HCT116 (cell line): ENCODE results near the gene FTO. TPM values are rescaled to one million over a fixed set of nuclear protein-coding genes. Genes with fewer than 3 reads are reported as not detected.

Experiments used
- ATAC-seq: fragments of 200-7000 bp; cut with Tn5 transposase; 2 replicates; pipeline ENCODE4 v1.9.1; 2020; ENCODE audit warnings: mild to moderate bottlenecking, moderate library complexity
- BruUV-seq: library from RNA; stranded (reverse); fragments of 400-500 nt; replicated peaks from 2 replicates; lab custom pipeline; 2021; lab: Mats Ljungman, UMichigan
- CTCF ChIA-PET: fragments of 300-600 bp; sonication (Branson Sonifier 250); formaldehyde crosslinking; loops from one replicate; lab custom pipeline; 2021; ENCODE audit warnings: antibody characterized with exemption; lab: Charles Lee
- POLR2A ChIA-PET: fragments of 300-600, 350-600 bp; sonication (Branson Sonifier 250); formaldehyde crosslinking; loops from one replicate; lab custom pipeline; 2021; ENCODE audit warnings: antibody characterized with exemption; lab: Charles Lee
- RAD21 ChIA-PET, 2 experiments: fragments of 300-600 bp; sonication (Branson Sonifier 250); formaldehyde crosslinking; loops; one replicate each; lab custom pipeline; 2023; ENCODE audit warnings: low total read pairs in 2 of 2; ENCODE audit not compliant: uncharacterized antibody in 2 of 2, unreplicated experiment in 2 of 2, low non-redundant PET in 1 of 2; lab: Charles Lee
- DNase-seq: peaks from one replicate; pipeline ENCODE4 v3.0.0-alpha.2; 2010; ENCODE audit warnings: low read depth, low spot score
- H2AFZ ChIP-seq: fragments of 200-600 bp; shearing (Covaris generic), sonication (generic); 2 replicates; pipeline ENCODE4 v1.6.1; 2017; ENCODE audit warnings: low read depth, mixed run types, mixed read lengths, antibody characterized with exemption, low read length; ENCODE audit not compliant: poor library complexity, severe bottlenecking
- H3K27ac ChIP-seq: 2 replicates; pipeline ENCODE4 v1.5.1; 2012; ENCODE audit warnings: low read depth, low read length
- H3K27me3 ChIP-seq: fragments of 200-600 bp; sonication (generic); 2 replicates; pipeline ENCODE4 v1.6.1; 2016; ENCODE audit warnings: mixed run types, low read length, mixed read lengths; ENCODE audit not compliant: insufficient read depth
- H3K36me3 ChIP-seq, 2 experiments: fragments of 200-500 bp in 1 of 2; fragments of 200-600 bp in 1 of 2; sonication (Bioruptor generic) in 1 of 2; sonication (generic) in 1 of 2; 2 replicates each; pipeline versions ENCODE4 v1.5.1 to v1.6.1; 2014 to 2016; ENCODE audit warnings: low read length in 2 of 2, inconsistent platforms in 1 of 2, mixed read lengths in 1 of 2, mixed run types in 1 of 2; ENCODE audit not compliant: insufficient read depth in 2 of 2, control insufficient read depth in 1 of 2
- H3K4me1 ChIP-seq, 2 experiments: fragments of 200-600 bp in 1 of 2; sonication (generic) in 1 of 2; 2 replicates each; pipeline versions ENCODE4 v1.5.1 to v1.6.1; 2012 to 2017; ENCODE audit warnings: low read length in 2 of 2, inconsistent platforms in 1 of 2, mild to moderate bottlenecking in 1 of 2, mixed read lengths in 1 of 2, mixed run types in 1 of 2, moderate library complexity in 1 of 2; ENCODE audit not compliant: insufficient read depth in 2 of 2, control insufficient read depth in 1 of 2
- H3K4me2 ChIP-seq: fragments of 200-600 bp; sonication (generic); 2 replicates; pipeline ENCODE4 v1.6.1; 2017; ENCODE audit warnings: mixed run types, low read length, mixed read lengths
- H3K4me3 ChIP-seq, 2 experiments: fragments of 200-600 bp in 1 of 2; sonication (generic) in 1 of 2; replicated peaks in 1 of 2; 2 replicates each; pipeline ENCODE4 v1.5.1; 2011 to 2016; ENCODE audit warnings: low read length in 2 of 2, control low read depth in 1 of 2, low read depth in 1 of 2, mild to moderate bottlenecking in 1 of 2, mixed read lengths in 1 of 2, mixed run types in 1 of 2
- H3K79me2 ChIP-seq: fragments of 200-600 bp; sonication (generic); 2 replicates; pipeline ENCODE4 v1.6.1; 2017; ENCODE audit warnings: mild to moderate bottlenecking, mixed run types, low read length, moderate library complexity, mixed read lengths; ENCODE audit not compliant: insufficient read depth
- H3K9ac ChIP-seq: fragments of 200-600 bp; sonication (generic); 2 replicates; pipeline ENCODE4 v1.6.1; 2016; ENCODE audit warnings: low read length, mixed read lengths
- H3K9me2 ChIP-seq: fragments of 200-600 bp; sonication (generic), shearing (Covaris generic); 2 replicates; pipeline ENCODE4 v1.6.1; 2017; ENCODE audit warnings: mixed run types, mild to moderate bottlenecking, moderate library complexity; ENCODE audit not compliant: insufficient read depth
- H3K9me3 ChIP-seq, 2 experiments: fragments of 200-500 bp in 1 of 2; fragments of 200-600 bp in 1 of 2; sonication (Bioruptor generic) in 1 of 2; sonication (generic) in 1 of 2; 2 replicates each; pipeline ENCODE4 v1.6.1; 2014 to 2017; ENCODE audit warnings: low read length in 2 of 2, mixed read lengths in 2 of 2, inconsistent platforms in 1 of 2, low read depth in 1 of 2, mild to moderate bottlenecking in 1 of 2, mixed run types in 1 of 2, moderate library complexity in 1 of 2; ENCODE audit not compliant: control insufficient read depth in 1 of 2, insufficient read depth in 1 of 2
- H4K20me1 ChIP-seq: fragments of 200-600 bp; sonication (generic), shearing (Covaris generic); 2 replicates; pipeline ENCODE4 v1.6.1; 2017; ENCODE audit warnings: mixed run types, mild to moderate bottlenecking, moderate library complexity; ENCODE audit not compliant: insufficient read depth
- ATF3 ChIP-seq: IDR thresholded peaks from 2 replicates; pipeline ENCODE4 v1.6.1; 2012
- CTCF ChIP-seq, 3 experiments: fragments of 200-600 bp in 1 of 3; sonication (generic) in 1 of 3; IDR thresholded peaks in 2 of 3; conservative IDR thresholded peaks in 1 of 3; 2 replicates each; pipeline ENCODE4 v1.5.1; 2012 to 2017; ENCODE audit warnings: low read depth in 2 of 3, low read length in 2 of 3, antibody characterized with exemption in 1 of 3, borderline replicate concordance in 1 of 3, control low read depth in 1 of 3, mild to moderate bottlenecking in 1 of 3, mixed read lengths in 1 of 3, mixed run types in 1 of 3, moderate library complexity in 1 of 3; ENCODE audit not compliant: insufficient read depth in 1 of 3
- EGR1 ChIP-seq: IDR thresholded peaks from 2 replicates; pipeline ENCODE4 v1.6.1; 2012; ENCODE audit warnings: low read depth
- JUND ChIP-seq: IDR thresholded peaks from 2 replicates; pipeline ENCODE4 v1.6.1; 2012
- RAD21 ChIP-seq: IDR thresholded peaks from 2 replicates; pipeline ENCODE4 v1.6.1; 2012; ENCODE audit warnings: low read depth, mild to moderate bottlenecking
- SRF ChIP-seq: IDR thresholded peaks from 2 replicates; pipeline ENCODE4 v1.6.1; 2012; ENCODE audit warnings: low read depth
- TCF7L2 ChIP-seq: IDR thresholded peaks from 2 replicates; pipeline ENCODE4 v1.7.0; 2011; ENCODE audit warnings: borderline replicate concordance, inconsistent platforms; ENCODE audit not compliant: insufficient read depth, insufficient read length; ENCODE audit errors: extremely low read depth
- intact Hi-C: fragments of 100-400 bp; cut with micrococcal nuclease; formaldehyde crosslinking; loops from 2 replicates; pipeline ENCODE4 v1.10.0; 2022
- total RNA-seq: library from RNA; stranded (reverse); gene quantifications from one replicate; pipeline ENCODE4 v1.2.1, GENCODE V29; 2021; ENCODE audit not compliant: unreplicated experiment

FTO gene
- total RNA-seq, 1 experiment from 2014 or later = 55.2 TPM

DNA sequence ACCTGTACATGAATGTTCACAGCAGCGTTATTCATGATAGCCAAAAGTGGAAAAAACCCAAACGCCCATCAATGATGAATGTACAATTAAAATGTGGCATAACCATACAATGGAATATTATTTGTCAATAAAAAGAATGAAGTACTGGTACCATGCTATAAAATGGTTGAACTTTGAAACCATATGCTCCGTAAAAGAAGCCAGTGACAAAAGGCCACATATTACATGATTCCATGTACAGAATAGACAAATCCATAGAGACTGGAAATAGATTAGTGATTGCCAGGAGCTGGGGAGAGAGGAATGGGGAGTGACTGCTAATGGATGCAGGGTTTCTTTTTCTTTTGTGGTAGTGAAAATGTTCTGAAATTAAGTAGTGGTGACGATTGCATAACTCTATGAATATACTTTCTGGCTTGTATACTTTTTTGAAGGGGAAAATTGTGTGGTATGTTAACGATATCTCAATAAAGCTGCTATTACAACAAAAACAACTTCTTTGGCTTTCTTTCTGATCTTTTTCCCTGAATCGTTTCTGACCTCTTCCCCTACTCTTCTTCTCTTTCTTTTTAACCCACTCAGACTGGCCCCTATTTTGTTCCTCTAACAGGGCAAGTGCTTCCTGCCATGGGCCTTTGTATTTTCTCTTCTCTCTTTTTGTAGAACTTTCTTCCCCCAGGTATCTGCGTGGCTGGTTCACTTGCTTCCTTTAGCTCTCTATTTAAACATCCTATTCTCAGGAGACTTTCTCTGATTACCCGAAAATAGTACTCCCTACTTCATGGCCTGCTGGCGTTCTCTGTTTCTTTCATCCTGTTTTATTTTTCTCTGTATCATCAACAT lies 67.9 kb downstream of the FTO start:
- no peak overlapping the region for H3K27ac ChIP-seq

DNA sequence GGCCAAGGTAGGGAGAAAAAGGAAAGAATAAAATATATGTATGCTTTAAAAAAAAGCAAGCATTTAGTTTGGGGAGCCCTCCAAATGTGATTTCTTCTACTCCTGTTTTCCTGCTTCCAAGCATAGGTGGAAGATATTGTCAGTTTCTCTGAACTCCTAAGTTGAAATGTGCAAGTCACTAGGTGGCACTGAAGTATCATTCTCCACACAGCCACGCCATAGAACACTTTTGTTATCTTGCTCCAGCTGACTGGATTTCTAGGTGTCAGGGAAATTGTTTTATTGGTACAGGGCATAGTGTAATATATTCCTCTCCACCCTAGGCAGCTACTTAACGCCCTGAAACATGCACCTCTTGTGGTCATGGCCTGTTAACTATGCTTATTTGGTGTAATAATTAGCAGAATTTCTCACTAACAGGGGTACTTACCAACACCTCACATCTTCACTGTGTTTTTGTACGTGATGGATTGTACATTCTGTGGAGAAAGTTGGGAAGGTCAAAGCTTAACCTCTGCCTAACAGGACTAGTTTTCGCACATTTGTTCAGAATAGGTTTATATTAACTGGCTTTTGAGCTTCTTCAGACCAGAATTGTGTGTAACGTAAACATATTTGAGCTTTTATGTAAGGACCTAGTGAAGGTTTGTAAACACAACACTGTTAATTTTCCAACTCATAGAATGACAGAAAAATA lies 69.3 kb downstream of the FTO start:
- no TSS peak for BruUV-seq
- Histone ChIP-seq H4K20me1 (no peaks in the 10 kb centered on the region), H3K9me2 (no peaks in the 10 kb centered on the region), H2AFZ (no peak overlapping the region), H3K9me3 (no peaks in the 10 kb centered on the region), H3K4me3 (no peak overlapping the region), H3K4me2 (no peak overlapping the region), H3K36me3 (no peaks in the 10 kb centered on the region), H3K4me1 (peaks cover 32 to 40% of the 10 kb centered on the region in 2 experiments), H3K27ac (no peak overlapping the region), H3K79me2 (peaks cover 16% of the 10 kb centered on the region), H3K9ac (no peak overlapping the region), H3K27me3 (no peaks in the 10 kb centered on the region)
- intact Hi-C loops = loop anchor here (1.0 to 10.0 kb wide), 8 partner anchors 171 to 1484 kb away; partner anchors contain the start of gene IRX3
- peak; percentile 51 for ATAC-seq
- no peak for DNase-seq
- peak; percentile 46 to 68 (median 56); a peak in 4 of 6 replicates for TF ChIP-seq CTCF (IDR thresholded peaks at IDR 0.05 in 2 of 3, conservative IDR thresholded peaks at IDR 0.05 in 1 of 3; ENCODE audit: borderline replicate concordance in 1 of 3, insufficient read depth in 1 of 3, low read depth in 2 of 3, low read length in 2 of 3)
- TF ChIP-seq RAD21 = peak; percentile 91
- no peak for TF ChIP-seq SRF
- ChIA-PET RAD21 (no interaction called here), CTCF (interaction anchor here (0.6 to 1.5 kb wide), 10 partner anchors 9 to 1249 kb away, joined by 3 to 5 read pairs (median 3); no protein-coding TSS in a partner anchor), POLR2A (no interaction called here)

More for the DNA sequence above, 67.9 kb downstream of the FTO start:
- RAD21 ChIA-PET = no interaction called here
- POLR2A ChIA-PET = no interaction called here
- Histone ChIP-seq H3K4me1 (peaks cover 44 to 54% of the 10 kb centered on the region in 2 experiments), H3K36me3 (no peaks in the 10 kb centered on the region), H4K20me1 (no peaks in the 10 kb centered on the region), H3K9ac (no peak overlapping the region), H3K4me2 (no peak overlapping the region), H3K9me2 (no peaks in the 10 kb centered on the region), H3K4me3 (no peak overlapping the region), H2AFZ (no peak overlapping the region), H3K27me3 (no peaks in the 10 kb centered on the region), H3K79me2 (peaks cover 12% of the 10 kb centered on the region; the same call in 1 of the 2 replicates), H3K9me3 (no peaks in the 10 kb centered on the region)
- CTCF ChIA-PET = no interaction called here
- no TSS peak for BruUV-seq
- DNase-seq (no peak), ATAC-seq (no peak)
- TF ChIP-seq TCF7L2 (no peak), EGR1 (no peak), ATF3 (no peak), SRF (no peak), JUND (no peak)
- intact Hi-C loops = loop anchor here (5.0 to 10.0 kb wide), 7 partner anchors 225 to 1485 kb away; partner anchors contain the start of gene IRX3
